ENCODE measurements around the gene KPNA6. TPM values are rescaled to one million over a fixed set of nuclear protein-coding genes. Genes with fewer than 3 reads are reported as not detected.
"Not testable (repeated sequence)": the region's sequence is repeated elsewhere in the genome, so short reads cannot be mapped to it uniquely, and the experiment has no call there.

KPNA6 gene
- total RNA-seq, 4 donors from 2014 or later: 44.6 to 62.8 (median 53.4) TPM

GRCh38 chr1:32073299-32074229 lies 34.3 kb upstream of the KPNA6 start:
- intact Hi-C loops (cut with DNase I): loop anchor here (5.0 kb wide), 1 partner anchor 39 kb away; no protein-coding TSS in a partner anchor
- H3K27me3 ChIP-seq: no peaks in the 10 kb centered on the region

DNA sequence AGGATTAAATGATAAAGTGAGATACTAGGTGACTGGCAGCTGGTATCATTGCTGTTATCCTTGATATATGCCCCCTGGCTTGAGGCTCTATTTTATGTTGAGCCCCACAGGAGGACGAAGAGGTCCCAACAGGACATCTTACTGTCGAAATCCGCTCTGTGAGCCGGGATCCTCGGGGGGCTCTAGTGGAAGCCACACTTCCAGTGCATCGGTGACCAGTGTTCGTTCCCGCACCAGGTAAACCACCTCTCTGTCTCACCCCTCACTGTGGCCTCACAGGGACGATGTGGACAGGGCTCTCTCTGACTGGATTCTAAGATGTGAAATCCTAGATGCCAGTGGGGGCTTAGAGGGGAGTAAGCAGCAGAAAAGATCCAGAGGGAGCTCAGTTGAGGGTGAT lies 33.0 kb upstream of the KPNA6 start:
- H3K27me3 ChIP-seq: no peaks in the 10 kb centered on the region
- peaks cover 8 to 11% of the 10 kb centered on the region in 2 donors for H3K4me1 ChIP-seq
- no peak overlapping the region for H3K27ac ChIP-seq
- no peak for TF ChIP-seq CTCF (IDR thresholded peaks at IDR 0.05)
- TF ChIP-seq POLR2A (IDR thresholded peaks at IDR 0.05): no peak
- 91 to 94% methylated on average over 9 of the region's 9 CpGs for WGBS, 2 donors
- peaks cover 26 to 32% of the 10 kb centered on the region in 2 donors for H3K36me3 ChIP-seq
- no peaks in the 10 kb centered on the region for H3K9me3 ChIP-seq
- intact Hi-C loops (cut with DNase I): loop anchor here (5.0 kb wide), 1 partner anchor 37 kb away; no protein-coding TSS in a partner anchor
- H3K4me3 ChIP-seq (replicated peaks in 1 of 3): no peak overlapping the region
- DNase-seq: no peak

More at GRCh38 chr1:32073299-32074229, 34.3 kb upstream of the KPNA6 start:
- DNase-seq: no peak
- H3K9me3 ChIP-seq: no peaks in the 10 kb centered on the region
- H3K27ac ChIP-seq: peak overlapping the region; percentile 93 to 95 (median 95)
- H3K4me1 ChIP-seq: peaks cover 11 to 17% of the 10 kb centered on the region in 2 donors
- peaks cover 24 to 30% of the 10 kb centered on the region in 2 donors for H3K36me3 ChIP-seq
- no peak for TF ChIP-seq POLR2A (IDR thresholded peaks at IDR 0.05)
- TF ChIP-seq CTCF (IDR thresholded peaks at IDR 0.05): no peak
- H3K4me3 ChIP-seq (replicated peaks in 1 of 3): peak overlapping the region; percentile 30 to 89 (median 73)
- 35 to 39% methylated on average over 25 to 26 of the region's 28 CpGs for WGBS, 2 donors

DNA sequence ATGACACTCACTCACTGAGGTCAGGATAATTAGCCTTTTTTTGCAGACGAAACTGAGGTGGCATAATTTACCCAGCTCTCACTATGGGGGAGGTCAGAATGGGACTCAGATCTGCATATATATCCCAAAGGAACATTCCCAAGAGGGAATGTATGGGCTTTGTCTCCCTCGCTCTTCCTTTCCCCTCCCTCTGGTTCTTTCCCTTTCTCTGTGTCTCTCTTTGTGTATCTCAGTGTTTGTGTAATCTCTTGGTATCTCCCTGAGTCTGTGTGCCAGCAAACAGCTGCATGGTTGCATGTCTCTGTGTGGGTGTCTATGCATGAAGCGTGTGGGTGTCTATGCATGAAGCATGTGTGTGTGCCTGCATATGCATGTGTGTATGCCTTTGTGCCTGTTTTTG lies 30.4 kb upstream of the KPNA6 start:
- no peak for DNase-seq
- Histone ChIP-seq H3K4me3 (replicated peaks in 1 of 3) (no peak overlapping the region), H3K27ac (no peak overlapping the region), H3K27me3 (no peaks in the 10 kb centered on the region), H3K36me3 (peaks cover 26 to 39% of the 10 kb centered on the region in 2 donors), H3K9me3 (no peaks in the 10 kb centered on the region), H3K4me1 (peaks cover 4 to 8% of the 10 kb centered on the region in 2 donors)
- WGBS, 2 donors: 90 to 96% methylated on average over 3 of the region's 3 CpGs
- TF ChIP-seq POLR2A (IDR thresholded peaks at IDR 0.05): no peak
- TF ChIP-seq CTCF (IDR thresholded peaks at IDR 0.05): no peak
- intact Hi-C loops (cut with DNase I): no loop called here

DNA sequence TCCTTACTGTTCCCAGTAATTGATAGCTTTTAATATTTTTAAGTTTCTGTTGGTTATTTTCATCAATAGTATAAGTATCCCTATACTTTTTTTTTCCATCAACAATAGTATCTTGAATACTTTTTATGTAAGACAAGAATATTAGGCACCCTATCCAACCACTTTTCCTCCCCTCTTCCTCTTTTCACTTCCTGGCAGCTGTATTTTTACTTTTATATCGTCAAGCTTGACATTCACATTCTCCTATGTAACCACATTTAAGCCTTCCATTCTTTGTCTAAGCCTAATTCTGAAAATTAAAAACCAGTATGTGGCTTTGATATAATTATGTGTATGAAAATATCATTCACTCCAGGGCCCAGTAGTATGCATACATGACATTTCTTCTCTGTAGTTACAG lies 25.8 kb upstream of the KPNA6 start:
- intact Hi-C loops (cut with DNase I): no loop called here

GRCh38 chr1:32086381-32086780 lies 21.5 kb upstream of the KPNA6 start:
- peaks cover 9 to 14% of the 10 kb centered on the region in 2 donors for H3K36me3 ChIP-seq
- intact Hi-C loops (cut with DNase I): not testable (repeated sequence)
- 94 to 97% methylated on average over 2 of the region's 2 CpGs for WGBS, 2 donors

More for the DNA sequence above, 25.8 kb upstream of the KPNA6 start:
- no peak for DNase-seq
- Histone ChIP-seq H3K9me3 (peaks cover 3% of the 10 kb centered on the region), H3K27me3 (no peaks in the 10 kb centered on the region), H3K4me3 (replicated peaks in 1 of 3) (no peak overlapping the region), H3K4me1 (no peaks in the 10 kb centered on the region), H3K27ac (no peak overlapping the region), H3K36me3 (peaks cover 16 to 24% of the 10 kb centered on the region in 2 donors)
- no peak for TF ChIP-seq CTCF (IDR thresholded peaks at IDR 0.05)
- no peak for TF ChIP-seq POLR2A (IDR thresholded peaks at IDR 0.05)
- WGBS, 2 donors: 76 to 78% methylated on average over 1 of the region's 1 CpG

More at GRCh38 chr1:32086381-32086780, 21.5 kb upstream of the KPNA6 start:
- not testable (repeated sequence) for H3K4me1 ChIP-seq; H3K4me3 ChIP-seq (replicated peaks in 1 of 3); H3K27ac ChIP-seq; H3K9me3 ChIP-seq; DNase-seq; H3K27me3 ChIP-seq
